Measurements from ENCODE around the gene SRF.

- TF ChIP-seq NR3C1 (CRISPR knock-in tag; conservative IDR thresholded peaks at IDR 0.05; ENCODE audit: low read depth) (no peak), E2F5 (CRISPR knock-in tag; IDR thresholded peaks at IDR 0.05) (no peak), CTCF (IDR thresholded peaks at IDR 0.05) (no peak), SMAD4 (CRISPR knock-in tag; IDR thresholded peaks at IDR 0.05) (no peak), OVOL2 (CRISPR knock-in tag; IDR thresholded peaks at IDR 0.05; ENCODE audit: borderline replicate concordance) (no peak), ZNF423 (CRISPR knock-in tag; IDR thresholded peaks at IDR 0.05) (no peak), CREB1 (CRISPR knock-in tag; IDR thresholded peaks at IDR 0.05) (no peak)
- TF ChIP-seq, protein P1, sequence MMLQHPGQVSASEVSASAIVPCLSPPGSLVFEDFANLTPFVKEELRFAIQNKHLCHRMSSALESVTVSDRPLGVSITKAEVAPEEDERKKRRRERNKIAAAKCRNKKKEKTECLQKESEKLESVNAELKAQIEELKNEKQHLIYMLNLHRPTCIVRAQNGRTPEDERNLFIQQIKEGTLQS (CRISPR knock-in tag; conservative IDR thresholded peaks at IDR 0.05) = no peak
Observed at GRCh38 chr6:43175676-43176422, 4.8 kb downstream of the SRF start.

Measured in WTC11 (cell line).